GM19455 (cell line): ENCODE data around the gene SPATA25.
"Not testable (repeated sequence)": the region's sequence is repeated elsewhere in the genome, so short reads cannot be mapped to it uniquely, and the experiment has no call there.

ENCODE experiments used
- ATAC-seq: cut with Tn5 transposase; IDR thresholded peaks from one replicate; pipeline ENCODE4 v1.9.1; 2021; ENCODE audit not compliant: unreplicated experiment

SPATA25 gene

DNA sequence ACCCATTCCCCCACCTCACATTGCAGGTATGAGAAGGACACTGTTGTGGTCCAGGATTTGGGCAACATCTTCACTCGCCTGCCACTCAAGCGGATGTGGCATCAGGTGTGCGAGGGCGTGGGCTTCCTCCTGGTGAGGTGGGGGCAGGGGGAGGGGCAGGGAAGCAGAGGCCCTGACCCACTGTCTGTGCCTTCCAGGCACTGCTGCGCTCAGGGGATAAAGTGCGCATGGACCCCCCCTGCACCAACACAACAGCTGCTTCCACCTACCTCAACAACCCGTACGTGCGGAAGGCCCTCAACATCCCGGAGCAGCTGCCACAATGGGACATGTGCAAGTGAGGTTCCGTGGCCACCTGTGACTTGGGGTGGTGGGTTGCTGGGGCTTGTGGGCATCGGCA is 7.4 kb upstream of the SPATA25 start:
- ATAC-seq = no peak

DNA sequence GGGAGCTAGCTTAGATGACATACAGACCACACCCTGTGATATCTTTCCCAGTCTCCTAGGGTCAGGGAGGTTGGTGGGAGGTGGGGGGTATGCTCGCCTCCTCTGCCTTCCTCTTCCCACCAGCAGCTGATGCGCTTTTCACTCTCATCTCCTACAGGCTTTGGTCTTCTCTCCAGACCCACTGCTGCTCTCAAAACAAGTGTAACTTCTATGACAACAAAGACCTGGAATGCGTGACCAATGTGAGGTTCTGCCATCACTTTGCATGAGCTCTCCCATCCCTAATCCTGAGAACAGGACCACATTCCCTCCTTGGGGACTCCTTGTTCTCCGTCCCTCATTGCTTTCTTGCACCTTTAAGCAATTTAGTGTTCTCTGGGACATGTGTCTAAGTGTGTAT is 6.4 kb upstream of the SPATA25 start:
- ATAC-seq = no peak

GRCh38 chr20:45892828-45893500 is 5.5 kb upstream of the SPATA25 start:
- no peak for ATAC-seq

DNA sequence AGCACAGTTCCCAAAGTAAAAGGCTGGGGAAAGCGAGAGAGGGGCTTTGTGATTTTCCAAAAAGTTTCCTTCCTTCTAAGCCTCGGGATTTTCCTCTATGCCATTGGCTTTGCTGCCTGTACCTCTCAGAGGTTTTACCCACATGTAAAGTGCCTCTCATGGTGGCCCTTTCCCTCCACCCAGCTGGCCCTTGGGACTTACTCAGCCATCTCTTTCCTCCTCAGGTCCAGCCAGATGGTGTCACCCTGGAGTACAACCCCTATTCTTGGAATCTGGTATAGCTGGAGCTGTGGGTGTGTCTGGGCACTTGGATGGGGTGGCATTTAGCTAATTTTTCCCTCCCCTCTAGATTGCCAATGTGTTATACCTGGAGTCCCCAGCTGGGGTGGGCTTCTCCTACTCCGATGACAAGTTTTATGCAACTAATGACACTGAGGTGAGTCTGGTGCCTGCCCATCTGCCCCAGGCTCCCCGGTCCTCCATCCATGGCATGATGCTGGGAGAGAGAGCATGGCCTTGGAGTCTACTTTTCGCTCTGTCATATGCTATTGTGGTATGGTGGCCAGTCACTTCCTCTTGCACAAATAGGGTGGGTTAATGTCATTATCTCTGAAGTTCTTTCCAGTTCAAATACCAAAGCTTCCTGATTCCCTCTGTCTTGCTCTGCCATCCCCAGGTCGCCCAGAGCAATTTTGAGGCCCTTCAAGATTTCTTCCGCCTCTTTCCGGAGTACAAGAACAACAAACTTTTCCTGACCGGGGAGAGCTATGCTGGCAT is 4.8 kb upstream of the SPATA25 start:
- no peak for ATAC-seq

DNA sequence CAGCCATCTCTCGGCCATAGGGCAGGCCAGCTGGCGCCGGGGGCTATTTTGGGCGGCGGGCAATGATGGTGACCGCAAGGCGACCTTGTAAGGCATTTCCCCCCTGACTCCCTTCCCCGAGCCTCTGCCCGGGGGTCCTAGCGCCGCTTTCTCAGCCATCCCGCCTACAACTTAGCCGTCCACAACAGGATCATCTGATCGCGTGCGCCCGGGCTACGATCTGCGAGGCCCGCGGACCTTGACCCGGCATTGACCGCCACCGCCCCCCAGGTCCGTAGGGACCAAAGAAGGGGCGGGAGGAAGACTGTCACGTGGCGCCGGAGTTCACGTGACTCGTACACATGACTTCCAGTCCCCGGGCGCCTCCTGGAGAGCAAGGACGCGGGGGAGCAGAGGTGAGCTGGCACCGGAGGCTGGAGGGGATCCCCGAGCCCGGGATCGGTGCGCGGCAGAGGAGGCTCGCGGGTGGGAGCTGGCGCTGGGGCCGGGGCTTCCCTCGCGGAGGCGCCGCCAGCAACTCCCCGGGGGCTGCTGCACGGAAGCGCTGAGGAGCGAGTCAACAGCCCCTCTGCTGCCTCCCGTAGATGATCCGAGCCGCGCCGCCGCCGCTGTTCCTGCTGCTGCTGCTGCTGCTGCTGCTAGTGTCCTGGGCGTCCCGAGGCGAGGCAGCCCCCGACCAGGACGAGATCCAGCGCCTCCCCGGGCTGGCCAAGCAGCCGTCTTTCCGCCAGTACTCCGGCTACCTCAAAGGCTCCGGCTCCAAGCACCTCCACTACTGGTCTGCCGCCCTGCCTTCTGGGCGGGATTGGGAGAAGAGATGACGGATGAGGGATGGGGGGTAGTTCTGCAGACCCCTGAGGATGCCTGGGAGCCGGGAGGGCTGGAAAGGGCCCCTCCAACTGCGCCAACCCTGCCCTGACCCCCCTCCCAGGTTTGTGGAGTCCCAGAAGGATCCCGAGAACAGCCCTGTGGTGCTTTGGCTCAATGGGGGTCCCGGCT is 3.9 kb upstream of the SPATA25 start, which contains the start of the genes CTSA and NEURL2:
Gene CTSA, plus strand, starts transcription at position 351 of the 999 bp plus-strand sequence. Its CDS starts 234 bp downstream, at position 585.
Gene NEURL2, minus strand, starts transcription at position 224 of the 999 bp plus-strand sequence. Its CDS starts 217 bp downstream, at position 7.
- ATAC-seq = peak; percentile 78

- no peak for ATAC-seq
These were observed 2.9 kb upstream of the SPATA25 start for GRCh38 chr20:45890077-45890984.

DNA sequence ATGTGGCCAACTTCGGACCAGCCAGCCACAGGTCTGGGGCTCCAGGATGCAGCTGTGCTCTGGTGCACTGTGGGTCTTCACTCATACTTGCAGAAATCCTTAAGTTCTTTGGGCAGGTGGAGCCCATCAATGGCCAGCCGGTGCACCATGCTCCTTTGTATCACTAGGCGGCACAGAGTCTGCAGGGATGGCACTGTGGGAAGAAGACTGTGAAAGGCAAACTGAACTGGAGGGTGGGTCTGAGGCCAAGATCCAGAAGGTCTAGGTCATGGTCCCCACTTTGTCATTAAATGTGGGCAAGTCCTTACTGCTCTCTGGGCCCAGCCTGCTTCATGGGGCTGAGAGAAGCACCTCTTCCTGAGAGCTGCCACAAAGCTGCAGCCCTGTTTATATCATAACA is 1.3 kb upstream of the SPATA25 start:
- ATAC-seq = no peak

DNA sequence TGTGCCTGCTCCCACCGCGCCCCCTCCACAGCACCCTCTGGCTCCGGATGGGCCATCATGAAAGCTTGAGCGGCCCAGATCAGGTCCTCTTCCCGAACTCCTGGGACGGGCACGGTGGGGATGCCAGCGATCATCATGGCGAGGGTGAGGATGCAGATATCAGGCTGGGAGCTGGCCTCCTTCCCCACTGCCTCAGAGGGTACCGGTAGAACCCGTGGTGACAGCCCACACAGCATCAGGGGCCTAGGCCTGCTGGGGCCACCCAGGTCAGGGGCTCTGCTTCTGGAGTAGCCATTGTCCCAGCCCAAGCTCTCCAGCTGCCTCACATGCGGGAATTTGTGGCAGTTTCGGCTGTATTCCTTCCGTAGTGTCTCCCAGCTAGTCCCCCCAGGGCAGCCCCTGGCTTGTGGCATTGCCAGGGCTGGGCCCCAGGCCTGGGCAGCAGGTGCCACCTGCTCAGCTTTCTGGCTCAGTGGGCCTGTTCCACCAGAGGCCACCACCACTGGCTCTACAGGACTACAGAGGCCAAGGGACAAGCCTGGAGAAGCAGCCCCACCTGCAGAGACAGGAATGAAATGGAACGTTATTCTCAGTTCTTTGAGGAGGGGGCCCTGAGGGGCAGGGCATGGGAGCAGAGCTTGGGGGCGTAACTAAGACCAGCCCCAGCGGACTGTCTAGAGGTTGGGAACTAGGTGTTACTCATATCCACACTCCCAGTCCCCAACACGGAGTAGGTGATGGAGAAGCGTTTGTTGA is 654 bp downstream of the SPATA25 start:
- ATAC-seq = no peak

DNA sequence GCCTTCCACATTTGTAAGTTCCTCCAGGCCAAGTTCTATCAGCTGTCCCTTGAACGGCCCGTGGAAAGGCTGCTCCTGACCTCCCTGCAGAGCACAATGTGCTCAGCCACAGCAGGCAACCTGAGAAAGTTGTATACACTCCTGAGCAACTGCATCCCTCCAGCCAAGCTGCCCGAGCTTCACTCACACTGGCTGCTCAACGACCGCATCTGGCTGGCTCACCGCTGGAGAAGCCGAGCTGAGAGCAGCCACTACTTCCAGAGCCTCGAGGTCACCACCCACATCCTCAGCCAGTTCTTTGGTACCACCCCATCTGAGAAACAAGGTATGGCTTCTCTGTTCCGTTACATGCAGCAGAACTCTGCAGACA is 4.3 kb downstream of the SPATA25 start:
- no peak for ATAC-seq

- ATAC-seq = no peak
These were observed 4.8 kb downstream of the SPATA25 start for GRCh38 chr20:45882469-45883099.

DNA sequence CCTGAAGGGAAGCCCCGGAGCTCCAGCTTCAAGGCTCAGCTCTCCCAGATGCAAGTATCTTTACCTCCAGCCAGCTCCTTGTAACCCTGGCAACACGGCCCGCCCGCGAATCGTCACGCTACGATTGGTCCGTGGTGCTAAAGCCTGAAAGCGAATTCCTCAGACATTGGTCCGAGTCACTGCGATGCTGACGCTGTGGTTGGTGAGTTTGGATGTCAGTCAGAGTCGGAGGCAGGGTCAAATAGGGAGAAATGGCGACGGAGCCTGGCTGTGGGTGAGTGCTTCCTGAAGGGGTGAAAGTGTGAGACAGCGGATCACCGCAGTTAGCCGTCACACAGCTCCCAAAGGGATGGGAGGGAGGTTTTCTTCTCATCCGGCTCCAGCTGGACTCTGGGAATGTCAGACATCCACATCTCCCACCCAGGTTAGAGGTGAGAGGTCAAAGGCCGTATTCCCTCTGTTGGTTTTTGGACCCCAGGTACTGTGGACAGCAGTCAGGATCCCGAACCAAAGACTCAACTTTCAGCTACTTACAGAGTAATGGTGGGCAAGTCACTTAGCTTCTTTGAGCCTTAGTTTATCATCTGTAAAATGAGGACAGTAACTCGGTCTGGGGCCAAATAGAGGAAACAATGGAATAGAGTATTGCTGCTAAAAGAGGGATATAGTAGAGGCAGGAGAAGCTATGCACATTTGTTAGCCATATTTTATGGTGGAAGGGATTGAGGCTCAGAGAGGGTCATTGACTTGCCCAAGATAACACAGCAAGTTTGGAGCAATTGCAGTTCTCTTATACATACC is 6.2 kb downstream of the SPATA25 start, which contains the start of gene ZSWIM1:
Gene ZSWIM1, plus strand, starts transcription at position 240 of the 801 bp plus-strand sequence. CDS start 1,366 bp downstream, outside the sequence.
- peak; percentile 96 for ATAC-seq

DNA sequence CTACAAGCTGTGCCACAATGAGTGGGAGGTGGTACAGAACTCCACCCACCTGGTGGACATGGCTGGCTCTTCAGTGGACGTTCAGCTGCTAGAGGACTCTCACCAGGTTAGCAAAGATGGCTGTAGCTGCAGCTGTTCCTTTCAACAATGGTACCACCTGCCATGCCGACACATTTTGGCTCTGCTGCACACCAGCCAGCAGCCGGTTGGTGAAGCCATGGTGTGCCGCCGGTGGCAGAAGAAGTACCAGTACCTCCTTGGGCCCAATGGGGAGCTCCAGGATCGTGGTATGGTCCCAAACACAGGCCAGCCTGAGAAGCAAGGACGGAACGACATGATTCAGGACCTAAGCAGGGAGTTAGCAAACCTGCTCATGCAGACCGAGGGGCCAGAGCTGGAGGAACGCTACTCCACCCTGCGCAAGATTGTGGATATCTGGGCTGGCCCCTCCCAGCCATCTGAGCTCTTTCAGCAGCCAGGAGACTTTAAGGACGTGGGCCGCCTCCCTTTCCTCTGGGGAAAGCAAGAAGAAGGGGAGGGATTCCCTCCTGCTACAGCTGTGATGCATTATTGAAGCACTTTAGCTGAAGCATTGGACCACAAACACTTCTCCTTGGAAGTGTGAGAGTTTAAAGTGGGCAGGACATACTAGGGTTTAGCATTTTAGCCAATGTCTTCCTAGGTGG is 9.2 kb downstream of the SPATA25 start:
- no peak for ATAC-seq

DNA sequence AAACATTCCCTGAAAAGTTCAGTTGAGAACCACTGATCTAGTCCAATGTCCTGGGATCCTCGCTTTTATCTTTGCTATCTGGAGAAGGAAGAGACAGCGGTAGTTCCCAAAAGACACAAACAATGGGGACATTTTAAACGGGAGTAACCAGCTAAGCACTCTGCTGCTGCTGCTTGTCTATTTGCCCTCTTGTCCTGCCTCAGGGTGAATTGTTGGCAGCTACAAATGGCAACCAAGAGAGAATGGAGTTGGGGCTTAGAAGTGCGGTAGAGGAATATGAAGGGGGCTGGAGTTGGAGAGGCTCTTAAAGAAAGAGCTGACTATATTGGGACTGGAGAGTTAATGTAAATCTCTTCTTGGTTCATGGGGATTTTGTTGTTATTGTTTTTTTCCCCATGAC is 12.8 kb downstream of the SPATA25 start:
- no peak for ATAC-seq

DNA sequence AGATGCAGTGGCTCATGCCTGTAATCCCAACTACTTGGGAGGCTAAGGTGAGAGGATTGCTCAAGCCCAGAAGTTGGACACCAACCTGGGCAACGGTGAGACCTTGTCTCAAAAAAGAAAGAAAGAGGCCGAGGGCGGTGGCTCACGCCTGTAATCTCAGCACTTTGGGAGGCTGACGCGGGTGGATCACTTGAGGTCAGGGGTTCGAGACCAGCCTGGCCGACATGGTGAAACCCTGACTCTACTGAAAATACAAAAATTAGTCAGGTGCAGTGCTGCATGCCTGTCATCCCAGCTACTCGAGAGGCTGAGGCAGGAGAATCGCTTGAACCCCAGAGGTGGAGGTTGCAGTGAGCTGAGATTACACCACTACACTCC is 13.3 kb downstream of the SPATA25 start:
- ATAC-seq = not testable (repeated sequence)

DNA sequence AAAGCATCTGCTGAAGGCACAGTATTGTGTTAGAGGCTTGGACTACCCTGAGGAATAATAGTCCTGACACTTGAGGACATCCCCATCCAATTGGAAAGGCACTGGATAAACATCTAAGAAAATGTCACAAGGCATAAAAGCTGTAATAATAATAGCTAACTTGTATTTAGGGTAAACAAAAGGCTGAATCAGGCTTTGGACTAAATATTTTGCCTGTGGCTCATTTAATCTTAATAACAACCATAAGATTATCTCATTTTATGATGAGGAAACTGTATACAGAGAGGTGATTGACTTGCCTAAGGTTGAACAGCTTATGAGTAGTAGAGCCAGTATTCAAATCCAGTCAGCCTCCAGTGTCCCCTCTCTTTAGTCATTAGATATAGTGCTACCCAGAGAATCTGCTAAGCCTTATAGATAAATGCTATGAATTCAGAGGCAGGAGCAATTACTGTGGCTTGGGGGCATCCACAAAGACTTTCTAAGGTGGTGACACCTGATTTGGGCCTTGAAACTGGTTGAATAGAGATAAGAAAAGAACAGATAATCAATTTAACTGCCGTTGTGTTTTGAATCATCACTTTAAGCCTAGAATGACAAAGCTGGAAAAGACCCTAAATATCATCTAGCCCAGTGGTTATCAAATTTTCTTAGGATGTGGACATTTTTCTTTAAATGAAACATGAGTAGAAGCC is 13.9 kb downstream of the SPATA25 start:
- no peak for ATAC-seq

- no peak for ATAC-seq
These were observed 14.8 kb downstream of the SPATA25 start for GRCh38 chr20:45872626-45873025.

GRCh38 chr20:45867819-45868176 is 19.6 kb downstream of the SPATA25 start:
- ATAC-seq = no peak
